GM19043 (cell line): ENCODE data around the gene GUCD1.

Experiments
- ATAC-seq: cut with Tn5 transposase; IDR thresholded peaks from one replicate; pipeline ENCODE4 v1.9.1; 2021; ENCODE audit warnings: low read depth; ENCODE audit not compliant: unreplicated experiment

GUCD1 gene

DNA sequence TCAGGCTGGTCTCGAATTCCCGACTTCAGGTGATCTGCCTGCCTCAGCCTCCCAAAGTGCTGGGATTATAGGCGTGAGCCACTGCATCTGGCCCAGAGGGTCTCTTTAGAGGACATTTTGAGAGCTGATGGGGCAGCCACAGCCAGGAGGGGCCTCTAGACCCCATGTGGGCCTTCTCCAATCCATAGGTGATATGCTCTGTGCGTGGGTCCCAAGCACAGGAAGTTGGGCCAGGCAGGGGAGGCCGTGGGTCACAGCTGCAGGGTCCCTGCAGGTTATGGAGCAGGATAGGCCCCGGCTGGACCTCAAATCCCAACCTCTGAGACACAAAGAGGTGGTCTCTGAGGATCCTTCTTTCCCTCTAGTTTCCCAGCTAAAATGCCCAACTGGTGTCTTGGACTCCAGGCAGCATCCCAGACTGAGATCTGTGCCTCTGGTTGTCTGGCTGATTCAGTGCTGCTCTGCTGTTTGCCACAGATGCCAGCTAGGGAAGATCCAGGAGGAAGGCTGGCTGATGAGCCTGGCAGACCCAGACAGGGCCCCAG, 36.4 kb upstream of the GUCD1 start:
- ATAC-seq: no peak

DNA sequence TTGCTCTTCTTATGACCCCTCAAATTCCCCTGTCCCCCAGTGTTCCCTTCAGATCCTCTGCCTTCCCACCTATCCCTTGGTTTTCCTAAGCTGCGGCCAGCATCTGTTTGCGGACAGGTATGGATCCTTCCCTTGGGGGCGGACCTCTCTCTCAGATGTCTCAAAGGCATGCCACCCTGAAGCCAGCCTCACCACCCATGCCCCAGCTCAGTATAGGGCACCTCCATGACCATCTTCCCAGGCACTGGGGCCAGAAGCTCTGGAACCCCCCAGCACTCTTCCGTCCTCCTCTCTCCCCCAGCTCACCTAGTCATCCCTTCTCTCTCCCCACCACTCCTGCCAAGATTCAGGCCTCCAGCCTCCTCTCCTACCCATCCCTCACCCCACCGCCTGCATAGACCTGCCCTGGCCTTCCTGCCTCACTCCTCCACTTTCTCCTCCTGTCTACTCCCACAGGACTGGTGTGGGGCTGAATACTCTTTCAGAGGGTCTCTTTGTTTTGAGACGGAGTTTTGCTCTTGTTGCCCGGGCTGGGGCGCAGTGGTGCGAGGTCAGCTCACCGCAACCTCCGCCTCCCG, 35.7 kb upstream of the GUCD1 start:
- ATAC-seq: no peak

DNA sequence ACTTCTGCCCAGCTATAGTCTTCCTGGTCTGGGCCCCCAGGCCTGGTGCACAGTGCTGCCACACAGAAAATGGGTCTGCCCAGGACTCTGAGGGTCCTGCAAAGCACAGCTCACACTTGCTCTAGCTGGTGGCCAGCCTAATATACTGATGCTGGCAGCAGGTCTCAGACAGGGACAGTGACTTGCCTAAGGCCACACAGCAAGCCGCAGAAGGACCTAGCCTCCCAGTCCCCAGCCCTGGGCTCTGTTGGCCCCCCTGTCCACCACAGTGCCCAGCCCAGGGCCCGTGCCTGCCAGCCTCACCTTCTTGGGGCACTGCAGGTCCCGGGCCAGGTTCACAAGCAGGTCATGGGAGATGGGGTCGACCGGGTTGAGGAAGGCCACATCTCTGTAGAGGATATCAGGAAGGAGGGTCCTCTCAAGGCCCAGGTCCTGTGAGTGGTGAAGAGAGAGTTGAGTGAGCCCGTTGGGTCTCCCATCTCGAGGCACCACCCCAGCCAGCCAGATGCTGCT, 34.6 kb upstream of the GUCD1 start:
- no peak for ATAC-seq

DNA sequence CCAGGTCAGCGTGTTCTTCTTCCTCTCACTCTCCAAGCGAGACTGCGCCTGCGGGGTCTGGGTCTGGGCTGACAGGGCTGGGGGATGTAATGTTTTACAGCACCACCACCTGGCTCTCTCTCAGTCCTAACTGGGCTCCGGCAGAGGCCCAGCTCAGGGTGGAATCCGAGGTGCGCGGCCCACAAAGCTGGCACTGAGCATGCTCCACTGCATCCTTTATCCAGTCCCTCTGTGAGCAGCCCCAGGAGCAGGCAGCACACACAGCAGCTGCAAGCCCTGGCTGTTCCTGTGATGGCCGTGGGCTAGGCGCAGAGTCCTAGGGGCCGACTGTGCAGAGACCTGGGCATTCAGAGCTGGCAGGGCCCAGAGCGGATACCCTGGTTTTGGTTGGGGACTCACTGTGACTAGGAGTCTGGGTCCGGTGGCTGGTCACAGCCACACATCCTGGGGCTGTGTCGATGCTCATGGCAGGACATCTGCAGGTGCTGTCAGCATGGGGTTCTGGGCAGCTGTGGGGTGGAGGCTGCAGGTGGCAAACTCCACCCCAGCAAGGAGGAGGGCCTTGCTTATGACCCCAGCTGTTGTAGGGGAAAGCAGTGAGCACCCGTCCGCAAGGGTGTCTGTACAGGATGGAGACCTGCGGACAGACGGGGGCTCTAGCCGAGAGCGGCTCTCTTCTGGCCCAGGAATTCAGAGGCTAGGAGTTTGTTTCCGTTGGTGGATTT, 34.0 kb upstream of the GUCD1 start:
- ATAC-seq: no peak

DNA sequence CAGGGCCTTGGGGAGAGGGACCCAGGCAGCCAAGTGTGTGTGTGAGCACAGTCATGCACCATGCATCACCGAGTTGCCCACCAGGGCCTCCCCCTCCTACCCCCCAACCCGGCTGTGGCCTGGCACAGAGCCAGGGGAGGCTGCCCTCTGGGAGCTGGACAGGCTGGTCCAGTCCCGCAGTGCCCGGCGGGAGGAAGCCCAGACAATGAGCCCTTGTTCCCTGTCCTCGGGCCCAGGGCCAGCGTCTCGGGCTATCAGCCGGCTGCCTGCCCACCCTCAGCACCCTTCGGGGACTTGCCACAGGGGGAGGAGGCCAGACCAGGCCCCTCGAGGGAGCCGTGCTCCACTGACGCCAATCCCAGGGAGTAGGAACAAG, 33.4 kb upstream of the GUCD1 start:
- ATAC-seq: no peak

DNA sequence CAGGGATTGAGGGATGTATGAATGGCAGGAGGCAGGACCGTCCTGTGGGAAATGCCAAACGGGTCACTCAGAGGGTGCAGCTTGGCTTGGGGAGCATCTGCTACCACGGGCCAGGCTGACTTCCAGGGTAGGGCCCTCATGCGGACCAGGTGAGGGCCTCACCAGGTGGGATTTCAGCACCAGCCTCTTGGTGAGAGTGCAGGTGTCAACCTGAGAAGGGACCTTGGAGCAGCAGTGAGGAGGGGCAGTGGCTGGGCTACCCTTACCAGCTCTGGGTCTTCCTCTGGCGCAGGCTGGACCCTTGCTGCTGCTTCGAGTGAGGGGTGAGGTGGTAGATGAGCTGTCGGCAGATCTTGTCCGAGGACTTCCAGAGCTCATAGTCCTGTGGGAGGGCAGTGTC, 33.0 kb upstream of the GUCD1 start:
- no peak for ATAC-seq

DNA sequence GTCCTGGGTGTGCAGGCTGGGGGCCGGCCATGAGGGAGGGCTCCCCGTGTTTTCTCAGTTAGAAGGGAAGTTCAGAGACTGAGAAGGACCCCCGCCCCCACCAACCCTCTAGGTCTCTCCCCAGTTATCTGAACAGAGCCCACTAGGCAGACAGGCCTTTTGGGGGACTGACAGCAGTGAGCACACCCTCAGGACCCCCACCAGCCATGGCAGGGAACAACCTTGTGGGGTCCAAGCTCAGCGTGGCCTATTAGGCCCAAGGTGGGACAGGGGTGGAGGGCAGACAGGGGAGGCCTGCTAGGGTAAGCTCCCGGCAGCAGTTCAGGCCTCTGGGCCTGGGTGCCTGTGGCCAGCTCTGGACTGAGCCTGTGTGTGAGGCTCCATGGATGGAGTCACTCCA, 32.3 kb upstream of the GUCD1 start:
- ATAC-seq: no peak

DNA sequence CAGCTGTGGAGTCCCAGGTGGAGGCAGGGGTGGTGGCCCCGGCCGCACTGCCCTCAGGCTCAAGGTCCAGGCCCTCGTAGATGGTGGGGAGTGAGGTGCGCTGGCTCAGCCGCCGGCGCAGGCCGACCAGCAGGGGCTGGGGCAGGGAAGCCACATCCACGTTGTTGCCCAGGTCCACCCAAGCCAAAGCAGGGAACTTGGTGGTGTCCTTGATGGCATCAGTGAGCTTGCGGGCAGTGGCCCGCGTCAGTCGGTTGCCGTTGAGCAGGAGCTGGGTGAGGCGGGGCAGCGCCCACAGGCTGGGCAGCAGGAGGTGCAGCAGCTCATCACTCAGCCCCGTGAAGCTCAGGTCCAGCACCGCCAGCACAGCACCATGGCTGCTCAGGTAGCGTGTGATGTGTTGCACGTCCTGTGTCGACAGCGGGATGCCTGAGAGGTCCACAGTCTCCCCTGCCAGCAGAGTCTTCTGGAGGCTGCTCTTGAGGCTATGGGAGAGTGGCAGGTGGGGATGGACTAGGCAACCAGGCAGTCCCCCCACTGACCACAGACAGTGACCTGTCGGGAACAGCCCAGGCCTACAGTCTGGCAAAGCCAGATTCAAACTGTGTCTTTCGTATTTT, 31.1 kb upstream of the GUCD1 start:
- ATAC-seq: no peak

DNA sequence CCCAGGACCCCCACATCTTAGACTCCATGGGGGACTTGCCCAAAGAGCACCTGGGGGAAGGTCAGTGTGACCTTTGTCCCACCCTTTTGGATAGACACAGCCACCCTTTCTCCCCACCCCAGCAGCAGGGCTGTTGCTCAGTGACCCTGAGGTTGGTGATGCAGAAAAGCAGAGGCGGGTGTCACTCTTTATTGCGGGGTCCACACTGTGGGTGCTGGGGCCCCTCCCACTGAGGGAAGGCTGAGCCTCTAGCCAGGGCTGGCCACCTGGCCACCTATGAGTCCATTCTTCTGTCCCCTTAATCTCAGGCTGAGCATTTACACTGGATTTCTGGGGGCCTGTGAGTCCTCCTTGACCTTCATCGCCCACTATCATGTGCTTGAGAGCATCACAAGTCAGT, 30.5 kb upstream of the GUCD1 start:
- no peak for ATAC-seq

DNA sequence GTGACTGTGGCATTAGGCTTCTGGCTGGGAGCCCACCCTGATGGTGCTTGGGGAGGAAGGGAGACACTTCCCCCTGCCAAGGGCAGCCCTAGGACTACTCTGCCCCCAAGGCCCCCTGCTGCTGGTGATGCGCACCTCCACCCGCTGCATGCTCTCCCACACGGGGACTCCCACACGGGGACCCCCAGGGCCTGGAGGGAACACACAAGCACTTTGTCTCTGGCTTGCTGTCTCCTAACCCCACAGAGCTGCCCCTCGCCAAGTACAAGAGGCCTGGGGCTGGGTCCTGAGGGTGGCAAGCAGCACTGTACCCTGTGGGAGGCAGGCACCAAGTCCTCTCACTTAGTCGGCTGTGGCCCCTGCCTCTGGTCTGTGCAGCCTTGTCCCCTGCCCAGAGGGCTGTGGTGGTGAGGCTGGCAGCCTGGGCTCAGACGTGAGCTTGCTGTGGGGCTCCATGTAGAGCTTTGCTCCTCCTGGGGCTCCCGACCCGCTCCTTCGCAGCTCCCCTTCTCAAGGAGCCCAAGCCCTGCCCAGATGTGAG, 30.0 kb upstream of the GUCD1 start:
- no peak for ATAC-seq

DNA sequence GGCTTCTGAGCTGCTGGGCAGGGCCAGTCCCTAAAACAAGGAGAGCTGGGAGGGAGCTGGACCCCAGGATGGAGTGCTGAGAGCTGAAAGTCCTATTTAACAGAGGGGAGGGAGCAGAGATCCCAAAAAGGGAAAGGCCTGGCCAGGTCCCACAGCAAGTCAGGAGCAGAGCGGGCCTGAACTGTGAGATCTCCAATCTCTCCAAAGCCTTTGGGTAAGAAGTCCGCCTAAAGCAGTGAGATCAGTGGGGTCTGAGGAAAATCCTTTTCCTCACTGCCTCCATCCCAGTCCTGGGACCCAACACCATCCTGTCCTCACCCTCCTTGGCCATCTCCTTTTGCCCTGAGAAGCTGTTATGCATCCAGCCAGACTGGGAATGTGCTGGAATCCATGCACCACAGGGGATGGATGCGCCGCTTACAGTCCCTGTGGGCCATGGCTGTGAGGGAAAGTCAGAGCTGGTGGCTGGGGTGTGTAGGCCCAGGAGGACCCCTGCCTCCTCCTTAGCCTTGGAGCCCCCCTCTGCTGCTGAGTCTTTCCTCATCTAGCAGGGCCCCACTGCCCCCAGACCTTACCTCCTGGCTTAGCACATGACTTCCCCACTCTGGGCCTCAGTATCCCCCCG, 29.3 kb upstream of the GUCD1 start:
- ATAC-seq: no peak

DNA sequence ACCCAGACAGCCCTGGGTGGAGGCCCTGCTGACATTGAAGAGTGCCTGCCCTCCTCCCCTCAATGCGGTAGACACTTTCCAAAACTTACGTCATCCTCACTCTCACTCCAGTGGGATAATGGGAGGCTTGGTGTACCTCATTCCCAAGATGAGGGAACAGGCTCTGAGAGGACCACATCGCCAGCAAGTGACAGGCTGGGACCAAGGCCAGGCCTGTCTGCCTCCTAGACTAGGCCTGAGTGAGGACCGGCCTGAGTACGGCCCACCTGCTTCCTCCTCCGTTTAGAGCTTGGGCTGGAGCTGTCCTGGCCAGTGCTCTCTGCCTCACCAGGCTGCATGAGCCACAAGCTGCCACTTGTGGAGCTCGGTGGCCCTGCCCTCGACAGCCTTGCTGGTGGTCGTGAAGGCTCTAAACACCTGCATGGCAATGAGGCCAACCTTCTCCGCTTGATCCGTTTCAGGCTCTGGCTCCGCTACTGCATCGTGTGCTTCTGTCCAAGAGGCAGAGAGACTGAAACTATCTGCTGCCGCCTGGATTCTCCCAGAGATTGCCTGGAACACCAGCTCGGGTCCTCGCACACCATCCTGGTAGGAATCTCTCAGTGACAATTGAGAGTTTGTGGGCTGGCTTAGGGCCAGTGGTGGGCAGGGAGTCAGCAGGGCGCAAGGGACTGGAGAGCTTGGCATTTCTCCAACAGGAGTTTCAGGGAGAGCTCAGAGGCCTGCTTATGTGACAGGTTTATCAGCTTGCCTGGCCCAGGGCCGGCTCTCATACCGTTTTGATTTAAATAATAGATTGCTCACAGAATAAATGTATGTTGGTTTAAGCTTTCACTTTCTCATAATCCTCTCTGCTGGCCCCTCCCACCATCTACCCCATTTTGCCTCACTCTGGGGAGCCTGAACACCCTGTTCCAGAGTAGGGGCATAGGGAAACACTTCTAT, 28.6 kb upstream of the GUCD1 start:
- ATAC-seq: no peak

DNA sequence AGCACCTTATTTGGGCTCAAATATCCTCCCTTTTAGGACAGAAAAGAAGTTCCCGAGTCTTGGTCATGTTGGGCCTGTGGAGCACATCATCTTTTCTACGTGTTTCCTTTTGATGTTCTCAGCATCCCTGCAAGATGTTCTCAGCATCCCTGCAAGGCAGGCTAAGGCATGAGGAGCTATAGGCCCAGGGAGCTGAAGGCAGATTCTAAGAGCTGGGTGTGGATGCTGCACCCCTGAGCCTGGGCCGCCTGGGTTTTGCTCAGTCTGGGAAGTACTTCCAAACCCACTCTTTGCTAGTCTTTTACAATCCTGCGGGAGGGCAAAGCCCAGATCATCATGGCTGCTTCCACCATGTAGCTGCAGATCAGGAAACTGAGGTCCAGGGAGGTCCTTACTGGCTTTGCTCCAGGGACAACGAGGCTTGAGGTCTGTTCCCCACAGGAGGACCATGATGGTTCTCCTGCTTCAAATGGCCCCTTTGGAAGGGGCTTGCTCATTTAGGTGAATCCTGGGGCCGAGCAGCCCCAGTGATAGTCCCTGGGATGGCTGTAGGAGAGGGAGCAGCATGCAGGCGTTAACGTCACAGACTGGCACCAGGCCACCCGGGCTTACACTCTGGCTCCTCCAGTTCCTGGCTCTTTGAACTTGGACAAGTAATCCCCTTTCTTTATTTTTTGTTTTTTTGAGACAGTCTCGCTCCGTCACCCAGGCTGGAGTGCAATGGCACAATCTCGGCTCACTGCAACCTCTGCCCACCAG, 27.3 kb upstream of the GUCD1 start:
- ATAC-seq: no peak

DNA sequence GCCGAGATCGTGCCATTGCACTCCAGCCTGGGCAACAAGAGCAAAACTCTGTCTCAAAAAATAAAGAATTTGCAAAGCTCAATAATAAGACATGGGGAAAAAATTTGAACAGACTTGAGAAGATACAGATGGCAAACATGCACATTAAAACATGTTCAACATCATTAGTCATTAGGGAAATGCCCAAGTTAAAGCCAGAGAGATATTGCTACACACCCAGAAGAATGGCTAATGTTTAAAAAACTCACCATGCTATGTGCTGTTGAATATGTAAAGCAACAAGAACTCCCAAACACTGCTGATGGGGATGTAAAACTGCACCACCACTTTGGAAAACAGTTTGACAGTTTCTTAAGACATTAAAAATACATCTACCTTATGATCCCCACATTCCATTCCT, 25.3 kb upstream of the GUCD1 start:
- no peak for ATAC-seq

DNA sequence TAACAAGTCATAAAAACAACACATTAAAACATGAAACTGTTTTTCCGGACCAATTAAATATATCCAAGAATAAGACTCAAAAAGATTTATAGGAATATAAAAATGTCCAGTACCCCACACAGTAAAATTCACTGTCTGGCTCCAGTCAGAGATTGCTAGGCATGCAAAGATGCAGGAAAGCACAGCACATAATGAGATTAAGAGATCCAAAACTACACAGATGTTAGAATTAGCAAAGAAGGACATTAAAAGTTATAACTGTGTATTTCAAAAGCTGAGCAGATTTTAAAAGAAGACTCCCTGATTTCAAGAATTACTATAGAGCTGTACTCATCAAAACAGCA, 24.3 kb upstream of the GUCD1 start:
- no peak for ATAC-seq

DNA sequence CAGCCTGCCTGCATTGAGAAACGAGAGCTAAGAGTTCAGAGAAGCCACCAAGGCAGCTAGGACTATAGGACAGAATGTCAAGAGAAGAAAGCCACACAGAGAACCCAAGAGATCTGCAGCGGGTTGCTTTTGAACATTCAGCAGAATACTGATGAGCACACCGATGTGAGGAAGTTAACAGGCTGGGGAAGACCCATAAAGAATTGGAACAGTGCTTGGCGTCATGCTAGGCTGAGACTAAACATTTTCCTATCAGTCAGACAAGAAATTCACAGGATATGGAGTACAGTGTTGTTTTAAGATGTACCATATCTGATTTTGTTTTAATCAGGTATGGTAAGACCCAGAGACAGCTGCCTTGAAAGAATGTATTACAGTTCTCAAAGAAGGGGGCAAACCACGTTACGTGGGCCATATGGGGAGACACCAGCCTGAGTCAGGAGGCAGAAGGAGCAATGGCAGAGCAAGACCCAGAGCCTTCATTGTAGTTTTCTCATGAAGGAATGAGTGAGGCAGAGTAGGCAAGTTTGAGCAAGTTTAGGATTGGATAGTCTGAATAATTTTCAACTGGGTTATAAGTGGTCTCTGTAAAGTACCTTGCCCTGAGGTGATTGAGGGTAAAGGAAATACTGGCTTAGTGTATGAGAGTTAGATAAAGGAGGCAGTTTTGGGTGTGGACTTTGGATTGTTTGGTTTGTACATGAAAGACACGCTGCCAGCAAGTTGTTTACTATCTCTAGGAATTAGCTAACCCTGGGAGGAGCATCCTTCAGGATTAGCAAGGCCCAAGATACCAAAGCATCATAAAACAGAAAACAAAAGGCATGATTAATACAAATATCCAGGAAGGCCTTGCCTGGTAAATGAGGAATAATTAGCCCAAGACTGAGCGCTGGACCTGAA, 23.7 kb upstream of the GUCD1 start:
- no peak for ATAC-seq

DNA sequence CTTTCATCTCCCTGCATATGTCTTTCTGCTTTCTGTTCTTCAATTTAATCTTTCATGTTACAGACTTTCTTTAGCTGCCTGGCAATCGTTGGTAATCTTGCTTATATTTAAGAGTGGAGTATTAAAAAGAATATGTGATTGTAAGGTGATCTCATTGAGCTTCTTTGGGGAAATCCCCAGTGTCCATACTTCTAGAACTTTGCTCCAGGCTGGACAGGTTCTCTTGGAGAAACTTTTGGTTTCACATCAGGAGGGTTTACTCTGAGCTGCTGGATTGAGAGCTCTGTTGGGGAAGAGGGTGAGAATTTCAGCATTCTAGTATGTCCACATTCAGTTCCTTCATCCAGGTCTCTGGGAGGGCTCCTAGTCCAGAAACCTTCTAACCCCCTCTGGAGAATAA, 21.8 kb upstream of the GUCD1 start:
- no peak for ATAC-seq

DNA sequence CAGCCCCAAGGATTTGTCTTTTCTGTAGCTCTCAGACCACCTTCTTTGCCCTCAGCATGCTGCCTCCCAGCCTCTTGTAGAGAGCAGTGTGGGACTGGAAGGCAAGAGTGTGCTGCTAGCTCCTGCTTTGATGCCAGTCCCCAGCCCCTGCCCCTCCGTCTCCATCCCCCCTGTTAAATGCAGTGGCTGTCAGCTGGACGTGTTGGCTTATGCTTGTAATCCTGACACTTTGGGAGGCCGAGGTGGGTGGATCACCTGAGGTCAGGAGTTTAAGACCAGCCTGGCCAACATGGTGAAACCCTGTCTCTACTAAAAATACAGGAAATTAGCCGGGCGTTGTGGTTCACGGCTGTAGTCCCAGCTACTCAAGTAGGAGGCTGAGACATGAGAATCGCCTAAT, 16.3 kb upstream of the GUCD1 start:
- no peak for ATAC-seq
